Left lung (tissue), 10 donors: ENCODE data around the gene CHCHD10. TPM values are rescaled to one million over a fixed set of nuclear protein-coding genes. Genes with fewer than 3 reads are reported as not detected.

Experiments
- ATAC-seq: fragments of 200-7000 bp; cut with Tn5 transposase; one replicate; pipeline ENCODE4 v1.9.1; 2020; ENCODE audit warnings: moderate library complexity
- DNase-seq, 4 donors: peaks; one replicate each; pipeline ENCODE4 v3.0.0-alpha.2; 2013 to 2020
- H3K27ac ChIP-seq, 2 donors: fragments of 200-600 bp; sonication (generic) in 1 of 2; one replicate each; pipeline versions ENCODE4 v1.5.0 to v1.8.0; 2020 to 2021
- H3K27me3 ChIP-seq, 2 donors: fragments of 200-600 bp; sonication (generic) in 1 of 2; one replicate each; pipeline versions ENCODE4 v1.5.0 to v1.8.0; 2020 to 2021
- H3K36me3 ChIP-seq, 2 donors: fragments of 200-600 bp; sonication (generic) in 1 of 2; one replicate each; pipeline versions ENCODE4 v1.5.0 to v1.8.0; 2020 to 2021
- H3K4me1 ChIP-seq, 2 donors: fragments of 200-600 bp; one replicate each; pipeline ENCODE4 v1.8.0; 2021
- H3K4me3 ChIP-seq, 2 donors: fragments of 200-600 bp; sonication (generic) in 1 of 2; one replicate each; pipeline versions ENCODE4 v1.5.0 to v1.8.0; 2020 to 2021; ENCODE audit warnings: mild to moderate bottlenecking in 1 of 2
- H3K9me3 ChIP-seq, 2 donors: fragments of 200-600 bp; sonication (generic) in 1 of 2; one replicate each; pipeline versions ENCODE4 v1.5.0 to v1.8.0; 2020 to 2021
- CTCF ChIP-seq, 2 donors: fragments of 200-600 bp; sonication (generic) in 1 of 2; IDR thresholded peaks; one replicate each; pipeline versions ENCODE4 v1.5.0 to v1.8.0; 2021; ENCODE audit warnings: antibody characterized with exemption in 2 of 2
- intact Hi-C, 2 donors: fragments of 100-400 bp; cut with DNase I; formaldehyde crosslinking; loops; one replicate each; pipeline versions ENCODE4 v1.11.2 to v1.14.2; 2022
- polyA plus RNA-seq, 6 donors: library from polyadenylated mRNA; unstranded; fragments of 120-200 nt; gene quantifications; one replicate each; pipeline ENCODE4 v1.2.1, GENCODE V29; 2013; ENCODE audit not compliant: insufficient read length in 6 of 6
- total RNA-seq, 2 donors: library from RNA; stranded (reverse); fragmentation: NEBNext Ultra II Directional; extraction: Animal tissue kit (Norgen Biotek cat#: 25700); gene quantifications; one replicate each; pipeline ENCODE4 v1.2.1, GENCODE V29; 2021
- donor health status: DM: no; HTN: yes; CAD: no.
- donor health status: DM: no; HTN: no; CAD: no.

CHCHD10 gene
- total and polyA plus RNA-seq, 8 donors, result 19.0 to 128 (median 30.8) TPM

- H3K4me1 ChIP-seq, result peaks cover 3 to 17% of the 10 kb centered on the region in 2 donors
- no peak overlapping the region for H3K4me3 ChIP-seq
- ATAC-seq (no peak), DNase-seq (no peak)
- no peak for TF ChIP-seq CTCF (IDR thresholded peaks at IDR 0.05)
- no peak overlapping the region for H3K27ac ChIP-seq
- no peaks in the 10 kb centered on the region for H3K27me3 ChIP-seq
- no peaks in the 10 kb centered on the region for H3K9me3 ChIP-seq
- intact Hi-C loops, result loop anchor here in 1 of 2 donors (10.0 kb wide), 1 partner anchor 51 kb away; the partner anchor contains the start of gene DERL3
- H3K36me3 ChIP-seq, result no peaks in the 10 kb centered on the region
Measured at GRCh38 chr22:23783265-23784150, 15.7 kb upstream of the CHCHD10 start.

DNA sequence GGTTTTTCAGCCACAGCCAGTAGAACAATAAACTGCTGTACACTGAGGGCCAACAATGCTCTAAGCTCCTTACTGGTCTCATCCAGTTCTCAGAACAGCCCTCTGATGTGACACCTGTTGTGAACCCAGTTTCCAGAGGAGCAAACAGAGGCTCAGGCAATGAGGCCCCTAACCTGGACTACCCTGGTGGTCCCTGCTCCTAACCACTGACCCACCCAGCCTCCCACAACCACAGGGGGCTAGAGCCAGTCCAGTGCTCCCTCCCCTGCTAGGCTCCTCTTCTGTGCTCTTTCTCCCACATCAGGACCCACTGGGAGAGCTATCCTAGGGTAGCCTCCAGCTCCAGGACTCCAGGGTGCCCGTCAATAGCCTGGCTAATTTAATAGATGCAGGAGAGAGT lies 14.9 kb upstream of the CHCHD10 start:
- Histone ChIP-seq H3K9me3 (no peaks in the 10 kb centered on the region), H3K4me1 (peaks cover 3 to 9% of the 10 kb centered on the region in 2 donors), H3K27ac (no peak overlapping the region), H3K4me3 (no peak overlapping the region), H3K27me3 (no peaks in the 10 kb centered on the region), H3K36me3 (no peaks in the 10 kb centered on the region)
- no peak for ATAC-seq
- no peak for TF ChIP-seq CTCF (IDR thresholded peaks at IDR 0.05)
- intact Hi-C loops, result loop anchor here in 1 of 2 donors (10.0 kb wide), 1 partner anchor 52 kb away; the partner anchor contains the start of gene DERL3
- DNase-seq, result no peak

GRCh38 chr22:23782252-23782651 lies 14.5 kb upstream of the CHCHD10 start:
- no peak overlapping the region for H3K27ac ChIP-seq
- peaks cover 3 to 7% of the 10 kb centered on the region in 2 donors for H3K4me1 ChIP-seq
- H3K4me3 ChIP-seq, result no peak overlapping the region
- DNase-seq (no peak), ATAC-seq (no peak)
- no peaks in the 10 kb centered on the region for H3K27me3 ChIP-seq
- TF ChIP-seq CTCF (IDR thresholded peaks at IDR 0.05), result no peak
- intact Hi-C loops, result loop anchor here in 1 of 2 donors (10.0 kb wide), 1 partner anchor 53 kb away; the partner anchor contains the start of gene DERL3
- H3K36me3 ChIP-seq, result no peaks in the 10 kb centered on the region
- H3K9me3 ChIP-seq, result no peaks in the 10 kb centered on the region

DNA sequence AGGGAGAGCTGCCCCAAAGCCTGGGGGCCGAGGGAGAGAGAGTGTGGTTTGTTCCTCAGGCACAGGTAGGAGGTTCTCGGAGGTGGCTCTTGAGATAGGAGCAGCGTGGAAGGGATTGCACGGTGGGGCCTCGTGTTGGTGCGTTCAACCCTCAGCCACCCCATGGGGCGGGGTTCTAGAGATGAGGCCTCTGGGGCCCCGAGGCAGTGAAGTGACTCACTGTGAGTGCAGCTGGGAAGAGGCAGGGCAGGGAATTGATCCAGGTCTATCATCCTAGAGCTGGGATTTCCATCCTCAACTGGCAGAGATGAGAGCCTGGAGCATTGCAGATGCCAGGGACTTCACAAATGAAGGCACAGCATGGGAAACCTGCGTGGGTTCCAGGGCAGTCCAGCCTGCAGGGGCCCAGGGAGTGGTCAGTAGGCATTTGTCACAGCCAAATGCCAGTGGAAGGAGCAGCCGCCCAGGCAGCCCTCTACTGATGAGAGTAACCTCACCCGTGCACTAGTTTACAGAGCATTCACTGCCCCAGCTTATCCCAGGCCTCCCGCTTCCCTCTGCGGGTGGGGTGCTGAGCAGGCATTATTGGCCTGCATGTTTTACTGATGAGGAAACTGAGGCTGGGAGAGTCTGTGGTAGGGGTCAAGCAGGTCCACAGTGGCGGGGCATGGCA lies 13.9 kb upstream of the CHCHD10 start:
- DNase-seq, result no peak
- Histone ChIP-seq H3K4me1 (peaks cover 3 to 6% of the 10 kb centered on the region in 2 donors), H3K4me3 (no peak overlapping the region), H3K27ac (no peak overlapping the region), H3K36me3 (no peaks in the 10 kb centered on the region), H3K27me3 (no peaks in the 10 kb centered on the region), H3K9me3 (no peaks in the 10 kb centered on the region)
- ATAC-seq, result no peak
- no peak for TF ChIP-seq CTCF (IDR thresholded peaks at IDR 0.05)
- intact Hi-C loops, result loop anchor here in 1 of 2 donors (10.0 kb wide), 1 partner anchor 53 kb away; the partner anchor contains the start of gene DERL3

GRCh38 chr22:23781065-23781464 lies 13.3 kb upstream of the CHCHD10 start:
- Histone ChIP-seq H3K27ac (no peak overlapping the region), H3K4me1 (peaks cover 0 to under 1% of the 10 kb centered on the region in 2 donors), H3K4me3 (no peak overlapping the region)

More at GRCh38 chr22:23781065-23781464, 13.3 kb upstream of the CHCHD10 start:
- intact Hi-C loops, result loop anchor here in 1 of 2 donors (10.0 kb wide), 1 partner anchor 54 kb away; the partner anchor contains the start of gene DERL3
- DNase-seq, result no peak
- no peak for TF ChIP-seq CTCF (IDR thresholded peaks at IDR 0.05)
- no peaks in the 10 kb centered on the region for H3K9me3 ChIP-seq
- no peaks in the 10 kb centered on the region for H3K27me3 ChIP-seq
- ATAC-seq, result no peak
- no peaks in the 10 kb centered on the region for H3K36me3 ChIP-seq
